GM18861 (cell line): ENCODE measurements around the gene CCDC30.

ENCODE experiments used
- ATAC-seq: cut with Tn5 transposase; IDR thresholded peaks from one replicate; pipeline ENCODE4 v1.9.1; 2021; ENCODE audit not compliant: unreplicated experiment

Gene CCDC30

DNA sequence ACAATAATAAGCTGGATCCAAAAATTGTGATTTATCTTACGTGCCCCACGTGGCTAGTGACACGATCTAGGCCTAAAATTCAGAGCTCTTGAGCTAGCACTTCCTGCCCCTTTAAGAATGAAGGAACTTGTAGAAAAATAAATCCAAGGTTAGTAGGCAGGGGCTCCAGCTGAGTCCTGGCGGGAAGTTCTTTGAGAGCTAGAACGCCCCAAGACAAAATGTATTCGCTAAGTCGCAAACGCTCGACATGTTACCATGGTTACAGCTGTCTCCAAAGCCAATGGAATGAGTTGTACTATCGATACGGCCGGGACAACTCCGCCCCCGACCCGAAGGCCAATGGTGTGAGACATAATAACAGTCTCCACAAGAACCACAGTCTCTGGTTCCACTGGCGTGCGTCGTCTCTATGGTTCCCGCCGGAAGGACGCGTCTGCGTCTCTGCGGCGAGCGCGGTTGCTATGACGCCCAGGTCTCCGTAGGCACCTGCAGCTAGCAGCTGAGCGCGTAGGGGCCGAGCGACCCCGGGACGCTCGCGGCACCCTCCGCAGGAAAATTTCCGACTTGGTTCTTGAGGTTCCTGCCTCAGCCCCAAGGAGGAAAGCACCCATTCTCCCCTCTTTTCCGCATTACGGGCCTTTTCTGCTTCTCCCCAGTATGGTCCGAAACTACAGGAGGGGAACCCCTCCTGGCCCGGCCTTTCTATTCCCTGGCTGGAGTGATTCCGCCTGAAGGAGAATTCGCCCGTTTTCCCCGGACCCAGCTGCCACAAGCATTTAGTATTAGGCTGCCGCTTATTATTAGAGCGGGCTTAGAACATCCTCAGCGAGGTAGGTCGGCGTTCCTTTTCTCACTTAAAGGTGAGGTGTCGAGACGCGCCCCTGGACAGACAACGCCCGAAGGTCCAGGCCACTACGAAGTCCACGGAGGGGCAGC lies at the start of gene CCDC30:
CCDC30 (plus strand) TSS at position 459 of the 936 bp plus-strand sequence. CDS start 17,266 bp downstream, outside the sequence.
- ATAC-seq: peak; percentile 95

DNA sequence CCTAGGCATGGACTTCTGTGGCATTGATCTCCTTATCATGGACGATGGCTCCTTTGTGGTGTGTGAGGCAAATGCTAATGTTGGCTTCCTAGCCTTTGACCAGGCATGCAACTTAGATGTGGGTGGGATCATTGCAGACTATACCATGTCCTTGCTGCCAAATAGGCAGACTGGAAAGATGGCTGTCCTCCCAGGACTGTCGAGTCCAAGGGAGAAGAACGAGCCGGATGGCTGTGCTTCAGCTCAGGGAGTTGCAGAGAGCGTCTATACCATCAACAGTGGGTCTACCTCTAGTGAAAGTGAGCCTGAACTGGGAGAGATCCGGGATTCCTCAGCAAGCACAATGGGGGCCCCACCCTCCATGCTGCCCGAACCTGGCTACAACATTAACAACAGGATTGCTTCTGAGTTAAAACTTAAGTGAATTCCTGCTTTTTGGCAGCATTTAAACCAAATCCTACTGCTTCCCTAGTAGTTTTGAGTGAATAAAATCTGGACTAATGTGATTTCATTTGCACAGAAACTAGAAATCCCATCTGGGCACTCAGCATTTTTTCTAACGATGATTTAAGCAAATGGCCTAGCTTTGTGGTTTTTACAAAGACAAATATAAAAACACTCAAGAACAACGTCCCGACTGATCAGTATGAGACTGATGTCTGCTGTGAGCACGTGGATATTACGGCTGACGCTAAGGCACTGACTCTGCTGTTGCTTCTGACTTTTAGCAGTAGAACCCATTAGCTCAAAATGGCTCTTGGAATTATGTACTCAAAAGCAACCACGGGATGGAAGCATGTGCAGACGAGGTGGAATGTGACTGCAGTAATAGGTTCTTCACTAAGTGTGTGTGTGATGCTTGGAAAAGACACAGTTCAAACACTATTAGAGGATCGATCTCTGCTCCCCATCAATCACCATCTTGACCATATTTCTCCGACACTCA lies 48.3 kb upstream of the CCDC30 start:
- no peak for ATAC-seq

DNA sequence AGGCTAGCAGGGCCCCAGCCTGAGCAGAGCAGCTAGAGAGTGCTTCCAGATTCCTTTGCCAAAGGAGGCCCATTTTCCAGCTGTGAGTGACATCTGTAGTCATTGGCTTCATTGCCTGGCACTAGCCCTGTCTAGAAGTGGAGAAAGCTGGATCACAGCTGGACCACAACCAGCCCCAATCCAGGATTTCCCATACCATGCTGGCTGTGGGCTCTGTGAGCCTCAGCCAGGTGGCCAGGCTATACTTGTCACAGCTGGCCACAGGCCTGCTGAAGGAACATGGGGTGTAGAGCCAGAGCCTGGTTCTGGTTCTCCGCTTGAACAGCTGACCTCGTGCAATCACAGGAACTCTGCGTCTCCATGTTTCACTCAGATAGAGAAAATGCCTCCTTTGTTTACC lies 45.9 kb upstream of the CCDC30 start:
- no peak for ATAC-seq

DNA sequence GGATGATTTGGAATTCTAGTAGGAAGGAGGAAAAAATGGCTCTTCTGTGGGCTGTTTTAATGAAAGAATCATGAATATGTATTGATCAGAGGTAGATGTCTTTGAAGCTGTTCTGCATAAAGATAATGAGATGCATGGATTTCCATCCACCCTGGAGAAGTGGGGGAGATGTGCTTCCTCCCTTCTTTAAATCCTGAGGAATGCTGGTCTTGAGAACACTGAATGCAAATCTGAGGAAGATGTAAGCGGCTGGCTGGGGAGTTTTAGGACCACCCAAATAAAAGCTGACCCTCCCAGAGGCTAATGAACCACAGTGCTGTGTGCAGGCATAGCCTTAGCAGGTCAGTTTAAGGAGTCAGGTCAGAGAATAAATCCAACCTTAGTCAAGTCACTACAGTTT lies 44.6 kb upstream of the CCDC30 start:
- ATAC-seq: no peak

DNA sequence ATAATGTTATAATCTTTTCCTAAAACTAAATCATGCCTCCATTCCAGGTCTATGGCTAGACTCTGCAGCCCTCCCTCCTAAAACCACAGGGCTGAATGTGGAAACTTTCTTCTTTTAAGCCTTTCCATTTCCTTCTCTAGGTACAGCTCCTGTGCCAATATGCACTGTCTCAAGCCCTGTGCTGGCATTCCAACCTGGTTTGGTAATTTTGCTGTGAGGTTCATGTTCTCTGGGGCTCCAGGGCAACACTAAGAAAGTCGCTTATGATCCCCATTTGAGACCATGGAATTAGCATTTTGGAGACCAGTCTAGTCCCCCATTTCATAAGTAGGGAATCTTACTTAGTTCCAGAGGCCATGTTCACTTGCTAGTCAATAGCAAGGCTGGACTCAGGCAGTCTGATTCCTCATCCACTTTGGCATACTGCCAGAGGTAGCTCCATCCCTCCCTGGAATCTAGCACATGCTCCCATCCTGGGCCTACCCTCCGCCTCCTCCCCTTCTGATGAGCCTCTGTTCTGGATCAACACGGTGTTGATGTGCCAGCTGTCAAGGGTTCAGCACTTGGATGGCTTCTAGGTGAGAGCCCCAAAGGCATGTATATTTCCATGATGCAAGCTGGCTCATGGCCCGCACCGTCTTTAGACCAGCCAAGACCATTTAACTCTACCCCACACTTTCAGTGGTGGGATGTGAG lies 43.8 kb upstream of the CCDC30 start:
- no peak for ATAC-seq

DNA sequence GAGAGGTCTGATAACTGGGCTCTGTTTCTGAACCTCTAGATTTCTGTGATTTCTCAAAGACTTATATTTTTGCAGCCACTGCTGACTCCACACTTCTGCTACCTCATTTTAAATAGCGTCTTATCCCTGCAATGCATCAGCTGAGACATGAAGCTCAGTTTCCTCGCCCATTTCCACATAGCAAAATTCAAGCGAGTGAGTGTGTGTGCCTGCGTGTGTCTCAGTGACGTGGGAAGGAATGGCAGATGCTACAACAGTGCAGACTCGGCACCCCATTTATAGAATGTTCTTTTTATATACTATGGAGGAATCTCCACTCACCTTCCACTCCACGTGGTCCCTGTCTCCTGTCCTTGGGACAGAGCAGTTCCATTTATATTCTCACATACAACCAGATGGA lies 43.0 kb upstream of the CCDC30 start:
- no peak for ATAC-seq

DNA sequence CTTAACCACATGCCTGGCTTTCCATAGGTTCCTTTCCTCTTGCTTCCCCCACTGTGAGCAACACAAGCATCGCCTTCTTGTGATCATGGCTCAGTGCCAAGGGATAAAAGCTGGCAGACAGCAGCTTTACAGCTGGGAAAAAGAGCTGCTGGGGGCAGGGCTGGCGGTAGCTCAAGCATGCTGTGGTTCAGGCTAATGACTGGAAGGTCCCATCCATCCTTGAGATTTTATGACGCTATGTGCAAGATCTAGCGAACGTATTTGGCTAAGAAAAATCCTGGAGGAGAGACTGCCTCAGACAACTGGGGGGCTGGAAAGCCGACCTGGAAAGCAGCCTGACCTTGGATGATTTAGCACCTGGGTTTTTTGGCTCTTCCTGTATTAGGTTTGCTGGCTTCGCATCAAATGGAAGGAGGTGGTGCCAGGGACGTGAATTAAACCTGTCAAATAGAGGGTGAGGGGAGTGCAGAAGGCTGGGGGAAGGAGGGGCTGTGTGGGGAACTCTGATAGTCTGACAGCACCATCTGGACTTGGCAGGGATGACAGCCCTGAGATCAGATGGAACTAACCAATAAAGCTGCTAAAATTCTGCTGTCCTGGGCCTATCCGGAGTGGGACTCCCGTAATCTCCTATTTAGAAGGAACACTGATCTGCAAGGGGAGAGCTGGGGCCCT lies 42.0 kb upstream of the CCDC30 start:
- no peak for ATAC-seq

DNA sequence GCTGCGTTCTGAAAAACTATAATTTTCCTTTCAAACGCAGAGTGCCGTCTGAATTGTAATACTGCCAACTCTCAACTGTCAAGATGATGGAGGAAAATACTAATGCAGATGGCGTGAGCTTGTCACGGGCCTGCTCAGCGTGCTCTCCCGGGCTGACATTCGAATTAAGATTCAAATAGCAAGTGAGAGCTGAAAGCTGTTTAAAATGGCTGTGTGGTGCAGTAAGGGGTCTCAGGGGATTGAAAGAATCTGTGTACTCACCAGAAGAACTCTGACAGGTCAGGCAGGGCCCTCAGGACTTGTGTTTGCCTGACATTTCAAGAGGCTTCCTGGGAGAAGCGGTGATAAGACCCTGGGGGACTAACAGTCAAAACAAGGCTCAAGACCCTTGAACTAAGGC lies 40.3 kb upstream of the CCDC30 start:
- no peak for ATAC-seq

DNA sequence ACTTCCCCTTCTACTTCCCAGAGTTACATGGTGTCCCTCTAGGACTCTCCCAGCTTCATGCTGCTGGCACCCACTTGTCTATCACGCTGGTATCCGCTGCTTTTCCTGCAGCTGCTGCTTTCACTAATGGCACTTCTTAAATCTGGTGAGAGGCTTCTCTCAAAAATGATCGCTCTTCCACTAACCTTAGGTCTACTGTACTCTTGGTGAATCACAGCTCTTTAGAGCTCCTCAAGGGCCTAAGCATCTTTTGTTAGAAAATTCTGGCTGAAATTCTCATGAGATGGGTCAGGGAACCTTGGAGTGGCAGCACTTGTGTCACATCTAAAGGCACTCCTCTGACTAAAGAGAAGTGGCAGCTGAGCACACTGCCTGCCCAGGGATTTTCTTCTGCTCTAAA lies 39.4 kb upstream of the CCDC30 start:
- no peak for ATAC-seq

DNA sequence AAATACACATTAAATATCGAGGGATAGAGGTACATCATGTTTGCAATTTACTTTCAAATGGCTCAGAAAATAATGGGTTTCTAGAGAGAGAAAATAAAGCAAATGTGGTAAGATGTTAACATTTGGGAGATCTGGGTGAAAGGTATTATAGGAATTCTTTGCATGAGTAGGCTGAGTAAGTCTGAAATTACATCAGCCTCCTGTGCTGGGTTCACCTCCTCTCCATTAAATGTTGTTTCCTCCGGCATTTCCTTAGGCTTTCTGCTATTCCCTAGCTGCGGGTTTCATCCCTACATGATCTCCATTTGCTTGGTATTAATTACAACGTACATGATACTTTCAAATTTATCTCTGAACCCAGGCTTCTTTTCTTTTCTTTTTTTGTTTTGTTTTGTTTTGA lies 38.9 kb upstream of the CCDC30 start:
- ATAC-seq: no peak

DNA sequence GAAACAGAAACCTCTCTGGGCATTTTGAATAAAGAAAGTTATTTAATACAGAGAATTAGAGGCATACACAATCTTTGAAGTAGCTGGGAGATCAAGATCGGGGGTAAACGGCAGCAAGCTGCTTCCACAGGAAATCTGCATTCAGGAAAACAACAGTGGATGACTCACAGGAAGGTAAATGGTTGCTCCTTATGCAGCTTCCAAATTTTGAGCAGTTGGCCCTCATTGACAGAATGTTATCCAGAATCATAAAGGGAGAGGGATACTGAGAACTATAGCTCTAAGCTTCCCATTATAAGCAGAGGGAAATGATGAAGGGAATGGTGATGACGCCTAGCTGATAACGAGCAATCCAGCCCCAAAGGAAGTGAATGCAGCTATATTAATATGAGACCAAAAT lies 35.8 kb upstream of the CCDC30 start:
- ATAC-seq: no peak

DNA sequence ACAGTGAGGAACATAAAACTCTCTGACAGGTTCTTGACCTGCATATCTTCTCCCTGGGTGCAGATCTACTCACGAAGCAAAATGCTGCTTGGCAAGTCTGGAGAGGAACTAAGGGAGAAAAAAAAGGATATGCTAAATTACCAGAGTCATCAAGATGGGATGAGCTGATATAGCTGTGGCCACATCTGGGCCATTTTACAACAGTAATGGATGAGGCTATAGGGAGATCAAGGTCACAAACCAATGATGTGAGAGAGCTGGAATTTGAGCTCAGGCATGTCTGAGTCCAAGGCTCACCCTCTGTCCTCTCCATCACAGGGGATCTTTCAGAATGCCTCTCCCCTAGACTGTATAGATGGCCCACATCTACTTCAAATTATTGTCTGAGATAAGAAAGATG lies 33.5 kb upstream of the CCDC30 start:
- ATAC-seq: no peak

DNA sequence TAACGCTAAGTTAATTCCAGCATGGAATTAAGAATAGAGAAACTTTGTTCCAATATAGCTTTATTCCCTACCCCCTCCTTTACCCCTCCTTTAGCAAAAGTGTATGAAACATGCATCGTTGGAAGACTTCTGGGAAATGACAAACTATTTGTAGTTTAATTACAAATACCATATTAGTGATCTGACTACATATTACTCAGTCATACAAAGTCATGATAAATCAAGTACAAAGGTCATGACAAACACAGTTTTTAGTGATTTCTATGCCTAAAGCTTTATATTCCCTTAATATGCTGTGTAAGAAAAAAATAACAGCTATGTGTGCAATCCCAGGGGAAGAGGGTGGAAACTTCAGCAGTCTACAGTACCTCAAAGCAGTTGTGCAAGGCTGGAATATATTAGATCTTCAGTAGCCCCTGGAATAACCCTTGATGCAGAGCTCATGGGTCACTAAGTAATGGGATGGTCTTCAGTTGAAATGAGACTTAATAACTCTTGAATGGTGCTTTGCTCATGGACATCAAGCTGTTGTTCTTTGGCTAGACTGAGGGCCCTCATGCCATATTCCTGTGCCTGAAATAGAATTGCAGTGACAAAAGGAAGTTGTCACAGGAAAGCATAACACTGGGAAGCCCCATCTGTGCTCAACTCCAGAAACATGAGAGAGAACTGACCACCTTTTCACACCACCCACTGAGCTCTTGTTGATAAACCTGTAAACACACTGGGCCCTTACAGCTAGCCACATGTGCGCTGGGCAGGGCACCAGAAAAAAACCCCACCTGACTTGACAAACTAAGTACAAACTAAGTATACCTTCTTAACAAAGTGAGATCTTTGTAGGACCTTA lies 32.6 kb upstream of the CCDC30 start:
- no peak for ATAC-seq

DNA sequence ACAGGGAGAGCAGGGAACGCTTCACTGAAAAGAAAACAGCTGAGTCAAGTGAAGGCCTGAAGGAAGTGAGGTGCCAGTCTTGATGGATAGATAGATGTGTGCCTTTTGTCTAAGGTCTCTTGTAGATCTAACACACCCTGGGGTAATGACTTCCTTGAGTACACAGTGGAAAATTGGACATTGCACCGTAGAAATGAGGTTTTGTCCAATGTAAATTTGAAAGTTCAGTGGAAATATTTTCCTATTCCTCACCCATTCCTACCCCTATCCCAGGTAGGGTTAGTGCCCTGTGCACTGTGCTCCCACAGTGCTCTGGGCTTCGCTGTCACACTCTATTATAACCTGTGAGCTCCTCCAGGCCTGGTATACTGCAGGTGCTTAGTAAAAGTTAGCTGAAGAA lies 31.6 kb upstream of the CCDC30 start:
- ATAC-seq: no peak

DNA sequence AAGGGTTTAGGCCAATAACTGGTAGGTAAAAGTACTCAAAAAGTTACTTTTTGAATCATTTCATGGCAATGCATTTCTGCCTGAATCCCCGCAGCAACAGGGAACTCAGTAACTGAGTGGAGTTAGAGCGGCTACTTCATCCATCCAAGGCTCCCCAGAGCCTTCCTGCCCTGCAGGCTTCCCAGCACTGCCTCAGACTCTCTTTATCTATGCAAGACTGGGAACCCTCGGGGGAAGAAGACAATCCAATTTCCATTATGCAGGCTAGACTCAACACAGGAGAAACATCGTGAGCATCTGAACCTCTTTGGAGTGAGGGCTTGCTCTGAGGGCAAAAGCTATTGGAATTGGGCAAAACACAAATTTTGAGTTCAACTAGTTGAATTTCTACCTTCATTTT lies 30.4 kb upstream of the CCDC30 start:
- no peak for ATAC-seq

DNA sequence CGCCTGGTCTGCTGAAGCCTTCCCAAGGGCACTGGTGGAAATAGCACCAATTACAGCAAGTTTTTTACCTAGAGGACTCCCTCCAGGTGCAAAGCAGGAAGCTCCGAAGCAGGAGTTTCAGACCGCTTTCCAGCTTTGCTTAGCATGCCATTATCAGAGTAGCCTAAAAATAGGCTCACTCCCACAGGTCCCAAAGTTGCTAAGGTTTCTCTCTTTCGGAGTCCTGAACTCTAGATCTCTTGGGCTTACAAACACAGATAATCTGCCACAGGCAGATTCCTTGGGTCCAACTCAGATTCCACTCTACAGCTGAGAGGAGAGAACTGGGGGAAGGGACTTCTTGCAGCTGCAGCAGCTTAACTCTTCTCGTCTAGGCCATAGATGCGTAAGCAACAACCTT lies 29.7 kb upstream of the CCDC30 start:
- no peak for ATAC-seq

DNA sequence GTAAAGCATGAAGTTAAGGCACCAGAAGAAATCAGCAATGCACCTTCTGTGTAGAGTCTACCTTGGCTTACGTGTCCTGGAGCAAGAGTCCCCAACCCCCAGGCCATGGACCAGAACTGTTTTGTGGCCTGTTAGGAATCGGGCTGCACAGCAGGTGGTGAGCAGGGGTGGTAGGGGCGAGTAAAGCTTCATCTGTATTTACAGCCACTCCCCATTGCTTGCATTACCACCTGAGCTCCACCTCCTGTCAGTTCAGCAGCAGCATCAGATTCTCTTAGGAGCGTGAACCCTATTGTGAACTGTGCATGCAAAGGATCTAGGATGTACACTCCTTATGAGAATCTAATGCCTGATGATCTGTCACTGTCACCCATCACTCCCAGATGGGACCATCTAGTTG lies 28.7 kb upstream of the CCDC30 start:
- no peak for ATAC-seq

DNA sequence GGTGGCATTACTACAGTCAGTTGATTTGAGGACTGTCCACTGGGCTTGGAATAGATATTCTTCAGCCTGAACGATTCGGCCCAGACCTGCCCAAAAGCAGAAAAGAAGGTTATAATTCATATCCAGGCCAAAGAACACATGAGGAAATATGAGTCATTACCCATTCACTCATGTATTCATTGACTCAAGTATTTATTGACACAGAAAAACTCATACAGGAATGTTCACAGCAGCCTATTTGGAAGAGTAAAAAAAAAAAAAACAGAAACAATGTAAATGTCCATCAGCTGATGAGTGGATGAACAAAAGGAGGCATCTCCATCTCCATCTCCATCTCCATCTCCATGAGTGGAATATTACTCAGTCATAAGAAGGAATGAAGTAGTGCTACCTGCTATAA lies 23.1 kb upstream of the CCDC30 start:
- ATAC-seq: no peak

DNA sequence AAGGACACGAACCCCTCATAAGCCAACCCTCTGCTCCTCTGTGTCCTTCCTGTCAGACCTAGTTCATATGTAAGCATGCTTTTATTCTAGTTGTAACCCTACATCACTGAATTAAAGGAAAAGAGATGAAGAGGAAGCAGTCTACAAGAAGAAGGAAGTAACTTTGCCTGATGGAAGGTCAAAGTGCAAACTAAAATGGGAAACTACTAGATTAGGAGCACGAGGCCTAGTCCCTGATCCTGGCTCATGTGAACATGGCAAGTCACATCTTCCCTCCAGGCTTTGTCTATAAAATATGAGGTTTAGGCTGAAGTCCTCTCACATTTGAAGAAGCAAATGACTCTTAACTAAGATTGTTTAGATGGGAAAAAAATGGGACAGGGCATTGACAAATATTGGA lies 20.4 kb upstream of the CCDC30 start:
- no peak for ATAC-seq

DNA sequence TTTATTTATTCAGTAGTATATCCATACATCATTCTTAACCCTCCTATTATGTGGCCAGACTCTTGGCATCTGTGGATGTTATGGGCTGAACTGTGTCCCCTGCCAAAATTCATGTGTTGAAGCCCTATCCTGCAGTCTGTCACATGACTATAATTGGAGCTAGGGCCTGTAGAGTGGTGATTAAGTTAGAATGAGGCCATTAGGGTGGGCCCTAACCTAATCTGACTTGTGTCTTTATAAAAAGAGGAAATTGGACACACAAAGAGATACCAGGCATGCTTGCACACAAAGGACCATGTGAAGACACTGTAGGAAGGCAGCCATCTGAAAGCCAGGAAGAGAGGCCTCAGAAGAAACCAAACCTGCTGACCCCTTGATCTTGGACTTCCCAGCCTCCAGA lies 13.8 kb upstream of the CCDC30 start:
- no peak for ATAC-seq
